HepG2 (cell line): ENCODE measurements around the gene TEKT1. TPM values are rescaled to one million over a fixed set of nuclear protein-coding genes. Genes with fewer than 3 reads are reported as not detected.

Experiments used
- ATAC-seq: fragments of 200-7000 bp; cut with Tn5 transposase; 3 replicates; pipeline ENCODE4 v1.9.1; 2020; ENCODE audit warnings: mild to moderate bottlenecking, moderate library complexity
- BruUV-seq: library from RNA; stranded (reverse); fragments of 400-500 nt; replicated peaks from 2 replicates; lab custom pipeline; 2021; lab: Mats Ljungman, UMichigan
- CTCF ChIA-PET: fragments of 300-600 bp; formaldehyde crosslinking; extraction: SDS; loops from one replicate; lab custom pipeline; 2021; ENCODE audit warnings: low total read pairs, inconsistent platforms, low intra/inter-chr PET ratio; lab: Yijun Ruan, JAX
- POLR2A ChIA-PET: fragments of 350-600 bp; sonication (Branson Sonifier 250); formaldehyde crosslinking; loops from one replicate; lab custom pipeline; 2020; ENCODE audit warnings: antibody characterized with exemption, inconsistent platforms; lab: Yijun Ruan, JAX
- DNase-seq: peaks from one replicate; pipeline ENCODE4 v3.0.0-alpha.2; 2015; ENCODE audit warnings: low spot score
- FAIRE-seq: peaks from 3 replicates; lab custom pipeline; 2011; peaks lifted over from hg19 to GRCh38; lab: Jason Lieb, UNC
- H2AFZ ChIP-seq: one replicate; pipeline ENCODE4 v1.6.1; 2011; ENCODE audit warnings: low read length, inconsistent platforms
- H3K27ac ChIP-seq: fragments of 300-600 bp; 3 replicates; pipeline ENCODE4 v1.8.0; 2011; ENCODE audit warnings: mixed run types, mild to moderate bottlenecking, mixed read lengths, low read length, inconsistent platforms; ENCODE audit not compliant: insufficient read depth; ENCODE audit errors: extremely low read length
- H3K27me3 ChIP-seq, 2 experiments: fragments of 200-600 bp in 1 of 2; 2 replicates in 1 of 2; 3 replicates in 1 of 2; pipeline versions ENCODE4 v1.6.0 to v1.8.0; 2011; ENCODE audit warnings: low read length in 2 of 2, mild to moderate bottlenecking in 2 of 2, moderate library complexity in 2 of 2, inconsistent platforms in 1 of 2; ENCODE audit not compliant: insufficient read depth in 2 of 2, control insufficient read depth in 1 of 2
- H3K36me3 ChIP-seq, 2 experiments: fragments of 200-600 bp in 1 of 2; replicated peaks in 1 of 2; 2 replicates in 1 of 2; 3 replicates in 1 of 2; pipeline versions ENCODE4 v1.5.1 to v1.8.0; 2011; ENCODE audit warnings: low read length in 2 of 2, inconsistent platforms in 1 of 2; ENCODE audit not compliant: insufficient read depth in 2 of 2, control insufficient read depth in 1 of 2
- H3K4me1 ChIP-seq: 2 replicates; pipeline ENCODE4 v1.5.1; 2012; ENCODE audit warnings: low read length, inconsistent platforms; ENCODE audit not compliant: insufficient read depth
- H3K4me2 ChIP-seq: 2 replicates; pipeline ENCODE4 v1.6.0; 2011; ENCODE audit warnings: low read depth, low read length, inconsistent platforms
- H3K4me3 ChIP-seq, 3 experiments: fragments of 200-600 bp in 1 of 3; sonication (generic), shearing (Covaris generic) in 1 of 3; replicated peaks in 1 of 3; 2 replicates each; pipeline ENCODE4 v1.5.1; 2011 to 2016; ENCODE audit warnings: low read length in 3 of 3, inconsistent platforms in 2 of 3, low read depth in 2 of 3, mild to moderate bottlenecking in 2 of 3, control low read depth in 1 of 3, mixed read lengths in 1 of 3; ENCODE audit not compliant: insufficient read depth in 1 of 3
- H3K79me2 ChIP-seq: one replicate; pipeline ENCODE4 v1.6.1; 2011; ENCODE audit warnings: low read length, inconsistent platforms; ENCODE audit not compliant: insufficient read depth
- H3K9ac ChIP-seq: 2 replicates; pipeline ENCODE4 v1.6.0; 2011; ENCODE audit warnings: mild to moderate bottlenecking, low read depth, low read length, inconsistent platforms; ENCODE audit not compliant: insufficient read depth
- H3K9me3 ChIP-seq: 2 replicates; pipeline ENCODE4 v1.5.1; 2012; ENCODE audit warnings: mild to moderate bottlenecking, low read length
- H4K20me1 ChIP-seq: 2 replicates; pipeline ENCODE4 v1.6.0; 2011; ENCODE audit warnings: inconsistent platforms, mild to moderate bottlenecking, low read length, moderate library complexity; ENCODE audit not compliant: insufficient read depth
- ISL2 ChIP-seq: sonication (generic); formaldehyde crosslinking; IDR thresholded peaks from 2 replicates; pipeline ENCODE4 v1.5.0; 2020; ENCODE audit warnings: missing genetic modification reagents
- SIX1 ChIP-seq: sonication (generic); formaldehyde crosslinking; IDR thresholded peaks from 2 replicates; pipeline ENCODE4 v1.4.0; 2020; ENCODE audit warnings: missing genetic modification reagents, borderline replicate concordance
- ZKSCAN5 ChIP-seq: sonication (generic); formaldehyde crosslinking; IDR thresholded peaks from 2 replicates; pipeline ENCODE4 v1.5.1; 2020; ENCODE audit warnings: mild to moderate bottlenecking, missing genetic modification reagents
- ZNF350 ChIP-seq: sonication (generic); formaldehyde crosslinking; IDR thresholded peaks from 2 replicates; pipeline ENCODE4 v1.4.0; 2020; ENCODE audit warnings: mild to moderate bottlenecking, low read depth, missing genetic modification reagents, borderline replicate concordance
- ZNF546 ChIP-seq: sonication (generic); formaldehyde crosslinking; conservative IDR thresholded peaks from 2 replicates; pipeline ENCODE4 v1.8.1; 2023; ENCODE audit warnings: mild to moderate bottlenecking, missing genetic modification reagents
- ZNF644 ChIP-seq: IDR thresholded peaks from 2 replicates; pipeline ENCODE4 v1.6.1; 2016; ENCODE audit warnings: low read depth
- WGBS: methylation state at CpG from one replicate; pipeline ENCODE4 v1.1.6; 2017; ENCODE audit warnings: low lambda C conversion rate; 5-methylcytosine and 5-hydroxymethylcytosine counted together
- in situ Hi-C: cut with HindIII; loops from 2 replicates; pipeline ENCODE4 v1.10.0; 2017; ENCODE audit warnings: low pct_unique_long_range_greater_than_20kb; ENCODE audit not compliant: extremely low pct_ligation_motif_present
- intact Hi-C: fragments of 100-400 bp; cut with micrococcal nuclease; formaldehyde crosslinking; loops from one replicate; pipeline ENCODE4 v1.10.0; 2022; ENCODE audit not compliant: unreplicated experiment
- polyA plus RNA-seq, 8 experiments: library from polyadenylated mRNA; depleted of rRNA in 3 of 8; stranded (reverse) in 7 of 8; unstranded in 1 of 8; fragments of >200 nt; fragmentation: Illumina TruSeq in 4 of 8; extraction: Trizol in 4 of 8; gene quantifications; 2 replicates each; pipeline versions ENCODE4 v1.2.1 to v1.2.3, GENCODE V29; 2011 to 2016; ENCODE audit warnings: low read depth in 4 of 8, missing spikeins in 1 of 8, mixed read lengths in 1 of 8; ENCODE audit not compliant: insufficient read depth in 1 of 8
- total RNA-seq, 5 experiments: library from RNA; depleted of rRNA; stranded (reverse); fragments of >200 nt; fragmentation: Illumina TruSeq; extraction: Trizol; gene quantifications; 2 replicates each; pipeline ENCODE4 v1.2.3, GENCODE V29; 2016; ENCODE audit warnings: low read depth in 1 of 5
- TF ChIP-seq, protein P1 (sequence below): IDR thresholded peaks from 2 replicates; pipeline ENCODE4 v1.6.1; 2016
- TF ChIP-seq, protein P2 (sequence below): sonication (generic); formaldehyde crosslinking; IDR thresholded peaks from 2 replicates; pipeline ENCODE4 v1.4.0; 2020; ENCODE audit warnings: mild to moderate bottlenecking, missing genetic modification reagents

TEKT1 gene
- total and polyA plus RNA-seq, 2 of the 13 experiments (the other 11 are each of a cell fraction or from before 2014, with no cell fraction given) = not detected

DNA sequence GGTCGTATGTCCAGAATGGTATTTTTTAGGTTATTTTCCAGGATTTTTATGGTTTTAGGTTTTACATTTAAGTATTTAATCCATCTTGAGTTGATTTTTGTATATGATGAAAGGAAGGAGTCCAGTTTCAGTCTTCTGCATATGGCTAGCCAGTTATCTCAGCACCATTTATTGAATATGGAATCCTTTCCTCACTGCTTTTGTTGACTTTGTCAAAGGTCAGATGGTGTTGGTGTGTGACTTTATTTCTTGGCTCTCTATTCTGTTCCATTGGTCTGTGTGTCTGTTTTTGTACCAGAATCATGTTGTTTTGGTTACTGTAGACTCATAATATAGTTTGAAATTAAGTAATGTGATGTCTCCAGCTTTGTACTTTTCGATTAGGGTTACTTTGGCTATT lies 26.4 kb upstream of the TEKT1 start:
- H3K27ac ChIP-seq = no peak overlapping the region
- WGBS = 83% methylated on average over 2 of the region's 2 CpGs
- peaks cover 83% of the 10 kb centered on the region for H3K79me2 ChIP-seq
- no peaks in the 10 kb centered on the region for H4K20me1 ChIP-seq
- no peak for ATAC-seq
- H3K36me3 ChIP-seq = no peaks in the 10 kb centered on the region; a peak in 1 of 5 replicates
- ChIA-PET CTCF (no interaction called here), POLR2A (no interaction called here)
- BruUV-seq = no TSS peak
- no peaks in the 10 kb centered on the region for H3K9me3 ChIP-seq
- H3K9ac ChIP-seq = no peak overlapping the region
- H3K27me3 ChIP-seq = no peaks in the 10 kb centered on the region; a peak in 1 of 5 replicates
- H3K4me3 ChIP-seq = no peak overlapping the region
- in situ Hi-C loops = loop anchor here (10.0 kb wide), 1 partner anchor 147 kb away; no protein-coding TSS in a partner anchor
- H3K4me1 ChIP-seq = peaks cover 46% of the 10 kb centered on the region
- TF ChIP-seq ZNF546 (no peak), ZNF350 (CRISPR knock-in tag) (no peak), ZNF644 (peak; percentile 67; the same call in 1 of the 2 replicates)
- FAIRE-seq = no peak
- intact Hi-C loops = no loop called here
- no peak overlapping the region for H3K4me2 ChIP-seq
- DNase-seq = no peak
- no peak overlapping the region for H2AFZ ChIP-seq

DNA sequence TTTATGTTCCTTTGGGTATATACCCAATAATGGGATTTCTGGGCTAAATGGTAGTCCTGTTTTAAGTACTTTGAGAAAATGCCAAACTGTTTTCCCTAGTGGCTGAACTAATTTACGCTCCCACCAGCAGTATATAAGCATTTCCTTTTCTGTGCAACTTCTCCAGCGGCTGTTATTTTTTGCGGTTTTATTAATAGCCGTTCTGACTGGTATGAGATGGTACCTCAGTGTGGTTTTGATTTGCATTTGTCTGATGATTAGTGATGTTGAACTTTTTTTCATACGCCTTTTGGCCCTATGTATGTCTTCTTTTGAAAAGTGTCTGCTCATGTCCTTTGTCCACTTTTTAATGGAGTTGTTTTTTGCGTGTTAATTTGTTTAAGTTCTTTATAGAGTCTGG lies 25.8 kb upstream of the TEKT1 start:
- POLR2A ChIA-PET = no interaction called here
- H3K9ac ChIP-seq = no peak overlapping the region
- peaks cover 46% of the 10 kb centered on the region for H3K4me1 ChIP-seq
- no peaks in the 10 kb centered on the region; a peak in 1 of 5 replicates for H3K36me3 ChIP-seq
- no peaks in the 10 kb centered on the region; a peak in 1 of 5 replicates for H3K27me3 ChIP-seq
- in situ Hi-C loops = loop anchor here (10.0 kb wide), 1 partner anchor 147 kb away; no protein-coding TSS in a partner anchor
- FAIRE-seq = no peak
- no peak overlapping the region for H3K27ac ChIP-seq
- no TSS peak for BruUV-seq
- TF ChIP-seq SIX1 (no peak), ZKSCAN5 (CRISPR knock-in tag) (no peak), ISL2 (CRISPR knock-in tag) (no peak)
- TF ChIP-seq, protein P1, sequence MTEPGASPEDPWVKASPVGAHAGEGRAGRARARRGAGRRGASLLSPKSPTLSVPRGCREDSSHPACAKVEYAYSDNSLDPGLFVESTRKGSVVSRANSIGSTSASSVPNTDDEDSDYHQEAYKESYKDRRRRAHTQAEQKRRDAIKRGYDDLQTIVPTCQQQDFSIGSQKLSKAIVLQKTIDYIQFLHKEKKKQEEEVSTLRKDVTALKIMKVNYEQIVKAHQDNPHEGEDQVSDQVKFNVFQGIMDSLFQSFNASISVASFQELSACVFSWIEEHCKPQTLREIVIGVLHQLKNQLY (CRISPR knock-in tag) = no peak
- TF ChIP-seq, protein P2, sequence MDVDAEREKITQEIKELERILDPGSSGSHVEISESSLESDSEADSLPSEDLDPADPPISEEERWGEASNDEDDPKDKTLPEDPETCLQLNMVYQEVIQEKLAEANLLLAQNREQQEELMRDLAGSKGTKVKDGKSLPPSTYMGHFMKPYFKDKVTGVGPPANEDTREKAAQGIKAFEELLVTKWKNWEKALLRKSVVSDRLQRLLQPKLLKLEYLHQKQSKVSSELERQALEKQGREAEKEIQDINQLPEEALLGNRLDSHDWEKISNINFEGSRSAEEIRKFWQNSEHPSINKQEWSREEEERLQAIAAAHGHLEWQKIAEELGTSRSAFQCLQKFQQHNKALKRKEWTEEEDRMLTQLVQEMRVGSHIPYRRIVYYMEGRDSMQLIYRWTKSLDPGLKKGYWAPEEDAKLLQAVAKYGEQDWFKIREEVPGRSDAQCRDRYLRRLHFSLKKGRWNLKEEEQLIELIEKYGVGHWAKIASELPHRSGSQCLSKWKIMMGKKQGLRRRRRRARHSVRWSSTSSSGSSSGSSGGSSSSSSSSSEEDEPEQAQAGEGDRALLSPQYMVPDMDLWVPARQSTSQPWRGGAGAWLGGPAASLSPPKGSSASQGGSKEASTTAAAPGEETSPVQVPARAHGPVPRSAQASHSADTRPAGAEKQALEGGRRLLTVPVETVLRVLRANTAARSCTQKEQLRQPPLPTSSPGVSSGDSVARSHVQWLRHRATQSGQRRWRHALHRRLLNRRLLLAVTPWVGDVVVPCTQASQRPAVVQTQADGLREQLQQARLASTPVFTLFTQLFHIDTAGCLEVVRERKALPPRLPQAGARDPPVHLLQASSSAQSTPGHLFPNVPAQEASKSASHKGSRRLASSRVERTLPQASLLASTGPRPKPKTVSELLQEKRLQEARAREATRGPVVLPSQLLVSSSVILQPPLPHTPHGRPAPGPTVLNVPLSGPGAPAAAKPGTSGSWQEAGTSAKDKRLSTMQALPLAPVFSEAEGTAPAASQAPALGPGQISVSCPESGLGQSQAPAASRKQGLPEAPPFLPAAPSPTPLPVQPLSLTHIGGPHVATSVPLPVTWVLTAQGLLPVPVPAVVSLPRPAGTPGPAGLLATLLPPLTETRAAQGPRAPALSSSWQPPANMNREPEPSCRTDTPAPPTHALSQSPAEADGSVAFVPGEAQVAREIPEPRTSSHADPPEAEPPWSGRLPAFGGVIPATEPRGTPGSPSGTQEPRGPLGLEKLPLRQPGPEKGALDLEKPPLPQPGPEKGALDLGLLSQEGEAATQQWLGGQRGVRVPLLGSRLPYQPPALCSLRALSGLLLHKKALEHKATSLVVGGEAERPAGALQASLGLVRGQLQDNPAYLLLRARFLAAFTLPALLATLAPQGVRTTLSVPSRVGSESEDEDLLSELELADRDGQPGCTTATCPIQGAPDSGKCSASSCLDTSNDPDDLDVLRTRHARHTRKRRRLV (CRISPR knock-in tag) = no peak
- WGBS = 82% methylated on average over 6 of the region's 6 CpGs
- DNase-seq = no peak
- no peaks in the 10 kb centered on the region for H4K20me1 ChIP-seq
- H2AFZ ChIP-seq = no peak overlapping the region
- H3K4me3 ChIP-seq = no peak overlapping the region
- no peak for ATAC-seq
- intact Hi-C loops = no loop called here
- H3K79me2 ChIP-seq = peaks cover 78% of the 10 kb centered on the region
- CTCF ChIA-PET = no interaction called here
- no peaks in the 10 kb centered on the region for H3K9me3 ChIP-seq
- H3K4me2 ChIP-seq = no peak overlapping the region
